ENCODE data around the gene AHNAK.

The AHNAK gene

GRCh38 chr11:62532096-62532495, 14.5 kb downstream of the AHNAK start:
- H3K9me3 ChIP-seq (ENCODE audit: control insufficient read depth in 2 of 2, low read length in 2 of 2), result no peaks in the 10 kb centered on the region
- no peak overlapping the region for H3K4me3 ChIP-seq (ENCODE audit: low read length in 2 of 2)
- H3K9ac ChIP-seq (ENCODE audit: low read depth in 1 of 2, low read length in 2 of 2), result no peak overlapping the region
- H3K36me3 ChIP-seq (ENCODE audit: control insufficient read depth in 2 of 2, insufficient read depth in 2 of 2, low read length in 2 of 2), result peaks cover 76 to 85% of the 10 kb centered on the region in 2 donors
- no peaks in the 10 kb centered on the region for H3K27me3 ChIP-seq (ENCODE audit: control insufficient read depth in 2 of 2, insufficient read depth in 2 of 2, low read length in 2 of 2)
- H3K27ac ChIP-seq (ENCODE audit: low read depth in 2 of 2, low read length in 2 of 2), result no peak overlapping the region
- H3K4me1 ChIP-seq (ENCODE audit: control insufficient read depth in 2 of 2, insufficient read depth in 2 of 2, low read length in 2 of 2), result no peaks in the 10 kb centered on the region

GRCh38 chr11:62516736-62517371, 29.8 kb downstream of the AHNAK start:
- Histone ChIP-seq H3K36me3 (ENCODE audit: control insufficient read depth in 2 of 2, insufficient read depth in 2 of 2, low read length in 2 of 2) (peaks cover 64 to 65% of the 10 kb centered on the region in 2 donors), H3K9me3 (ENCODE audit: control insufficient read depth in 2 of 2, low read length in 2 of 2) (no peaks in the 10 kb centered on the region), H3K4me1 (ENCODE audit: control insufficient read depth in 2 of 2, insufficient read depth in 2 of 2, low read length in 2 of 2) (no peaks in the 10 kb centered on the region), H3K9ac (ENCODE audit: low read depth in 1 of 2, low read length in 2 of 2) (no peak overlapping the region), H3K4me3 (ENCODE audit: low read length in 2 of 2) (no peak overlapping the region), H3K27me3 (ENCODE audit: control insufficient read depth in 2 of 2, insufficient read depth in 2 of 2, low read length in 2 of 2) (no peaks in the 10 kb centered on the region), H3K27ac (ENCODE audit: low read depth in 2 of 2, low read length in 2 of 2) (no peak overlapping the region)

GRCh38 chr11:62514151-62514550, 32.5 kb downstream of the AHNAK start:
- Histone ChIP-seq H3K4me1 (ENCODE audit: control insufficient read depth in 2 of 2, insufficient read depth in 2 of 2, low read length in 2 of 2) (peaks cover 3 to 5% of the 10 kb centered on the region in 2 donors), H3K27me3 (ENCODE audit: control insufficient read depth in 2 of 2, insufficient read depth in 2 of 2, low read length in 2 of 2) (no peaks in the 10 kb centered on the region), H3K27ac (ENCODE audit: low read depth in 2 of 2, low read length in 2 of 2) (no peak overlapping the region), H3K36me3 (ENCODE audit: control insufficient read depth in 2 of 2, insufficient read depth in 2 of 2, low read length in 2 of 2) (peaks cover 40 to 46% of the 10 kb centered on the region in 2 donors), H3K9me3 (ENCODE audit: control insufficient read depth in 2 of 2, low read length in 2 of 2) (no peaks in the 10 kb centered on the region), H3K9ac (ENCODE audit: low read depth in 1 of 2, low read length in 2 of 2) (no peak overlapping the region), H3K4me3 (ENCODE audit: low read length in 2 of 2) (no peak overlapping the region)

GRCh38 chr11:62513626-62514025, 33.0 kb downstream of the AHNAK start:
- Histone ChIP-seq H3K27ac (ENCODE audit: low read depth in 2 of 2, low read length in 2 of 2) (no peak overlapping the region), H3K9ac (ENCODE audit: low read depth in 1 of 2, low read length in 2 of 2) (no peak overlapping the region), H3K36me3 (ENCODE audit: control insufficient read depth in 2 of 2, insufficient read depth in 2 of 2, low read length in 2 of 2) (peaks cover 34 to 41% of the 10 kb centered on the region in 2 donors), H3K4me3 (ENCODE audit: low read length in 2 of 2) (no peak overlapping the region), H3K27me3 (ENCODE audit: control insufficient read depth in 2 of 2, insufficient read depth in 2 of 2, low read length in 2 of 2) (no peaks in the 10 kb centered on the region), H3K9me3 (ENCODE audit: control insufficient read depth in 2 of 2, low read length in 2 of 2) (no peaks in the 10 kb centered on the region), H3K4me1 (ENCODE audit: control insufficient read depth in 2 of 2, insufficient read depth in 2 of 2, low read length in 2 of 2) (peaks cover 7 to 9% of the 10 kb centered on the region in 2 donors)

- no peak overlapping the region for H3K9ac ChIP-seq (ENCODE audit: low read depth in 1 of 2, low read length in 2 of 2)
- H3K4me3 ChIP-seq (ENCODE audit: low read length in 2 of 2), result no peak overlapping the region
- H3K4me1 ChIP-seq (ENCODE audit: control insufficient read depth in 2 of 2, insufficient read depth in 2 of 2, low read length in 2 of 2), result peaks cover 12 to 16% of the 10 kb centered on the region in 2 donors
- no peaks in the 10 kb centered on the region for H3K9me3 ChIP-seq (ENCODE audit: control insufficient read depth in 2 of 2, low read length in 2 of 2)
- no peak overlapping the region for H3K27ac ChIP-seq (ENCODE audit: low read depth in 2 of 2, low read length in 2 of 2)
- peaks cover 28 to 34% of the 10 kb centered on the region in 2 donors for H3K36me3 ChIP-seq (ENCODE audit: control insufficient read depth in 2 of 2, insufficient read depth in 2 of 2, low read length in 2 of 2)
- H3K27me3 ChIP-seq (ENCODE audit: control insufficient read depth in 2 of 2, insufficient read depth in 2 of 2, low read length in 2 of 2), result no peaks in the 10 kb centered on the region
These were observed 33.6 kb downstream of the AHNAK start for GRCh38 chr11:62512961-62513360.

- Histone ChIP-seq H3K27ac (ENCODE audit: low read depth in 2 of 2, low read length in 2 of 2) (peak overlapping the region; percentile 77 to 82), H3K9ac (ENCODE audit: low read depth in 1 of 2, low read length in 2 of 2) (peak overlapping the region; percentile 60 to 70), H3K9me3 (ENCODE audit: control insufficient read depth in 2 of 2, low read length in 2 of 2) (no peaks in the 10 kb centered on the region), H3K27me3 (ENCODE audit: control insufficient read depth in 2 of 2, insufficient read depth in 2 of 2, low read length in 2 of 2) (no peaks in the 10 kb centered on the region), H3K36me3 (ENCODE audit: control insufficient read depth in 2 of 2, insufficient read depth in 2 of 2, low read length in 2 of 2) (peaks cover 0 to 1% of the 10 kb centered on the region in 2 donors), H3K4me3 (ENCODE audit: low read length in 2 of 2) (peak overlapping the region; percentile 30 to 67), H3K4me1 (ENCODE audit: control insufficient read depth in 2 of 2, insufficient read depth in 2 of 2, low read length in 2 of 2) (peaks cover 29 to 43% of the 10 kb centered on the region in 2 donors)
These were observed 38.1 kb downstream of the AHNAK start for GRCh38 chr11:62508336-62509058.

- Histone ChIP-seq H3K27me3 (ENCODE audit: control insufficient read depth in 2 of 2, insufficient read depth in 2 of 2, low read length in 2 of 2) (no peaks in the 10 kb centered on the region), H3K36me3 (ENCODE audit: control insufficient read depth in 2 of 2, insufficient read depth in 2 of 2, low read length in 2 of 2) (no peaks in the 10 kb centered on the region), H3K4me3 (ENCODE audit: low read length in 2 of 2) (no peak overlapping the region), H3K27ac (ENCODE audit: low read depth in 2 of 2, low read length in 2 of 2) (peak overlapping the region; percentile 37 to 38), H3K9ac (ENCODE audit: low read depth in 1 of 2, low read length in 2 of 2) (peak overlapping the region in 1 of 2 donors; percentile 9), H3K9me3 (ENCODE audit: control insufficient read depth in 2 of 2, low read length in 2 of 2) (no peaks in the 10 kb centered on the region), H3K4me1 (ENCODE audit: control insufficient read depth in 2 of 2, insufficient read depth in 2 of 2, low read length in 2 of 2) (peaks cover 29 to 52% of the 10 kb centered on the region in 2 donors)
These were observed 39.5 kb downstream of the AHNAK start for GRCh38 chr11:62507125-62507422.

- Histone ChIP-seq H3K4me1 (ENCODE audit: control insufficient read depth in 2 of 2, insufficient read depth in 2 of 2, low read length in 2 of 2) (peaks cover 29 to 55% of the 10 kb centered on the region in 2 donors), H3K27me3 (ENCODE audit: control insufficient read depth in 2 of 2, insufficient read depth in 2 of 2, low read length in 2 of 2) (no peaks in the 10 kb centered on the region), H3K36me3 (ENCODE audit: control insufficient read depth in 2 of 2, insufficient read depth in 2 of 2, low read length in 2 of 2) (no peaks in the 10 kb centered on the region), H3K4me3 (ENCODE audit: low read length in 2 of 2) (no peak overlapping the region), H3K9ac (ENCODE audit: low read depth in 1 of 2, low read length in 2 of 2) (peak overlapping the region in 1 of 2 donors; percentile 9), H3K9me3 (ENCODE audit: control insufficient read depth in 2 of 2, low read length in 2 of 2) (no peaks in the 10 kb centered on the region), H3K27ac (ENCODE audit: low read depth in 2 of 2, low read length in 2 of 2) (peak overlapping the region; percentile 37 to 38)
These were observed 40.0 kb downstream of the AHNAK start for GRCh38 chr11:62506413-62507124.

- H3K4me1 ChIP-seq (ENCODE audit: control insufficient read depth in 2 of 2, insufficient read depth in 2 of 2, low read length in 2 of 2), result peaks cover 29 to 57% of the 10 kb centered on the region in 2 donors
- H3K4me3 ChIP-seq (ENCODE audit: low read length in 2 of 2), result peak overlapping the region; percentile 16 to 56
- peak overlapping the region; percentile 71 to 83 for H3K27ac ChIP-seq (ENCODE audit: low read depth in 2 of 2, low read length in 2 of 2)
- H3K27me3 ChIP-seq (ENCODE audit: control insufficient read depth in 2 of 2, insufficient read depth in 2 of 2, low read length in 2 of 2), result no peaks in the 10 kb centered on the region
- H3K9me3 ChIP-seq (ENCODE audit: control insufficient read depth in 2 of 2, low read length in 2 of 2), result no peaks in the 10 kb centered on the region
- H3K9ac ChIP-seq (ENCODE audit: low read depth in 1 of 2, low read length in 2 of 2), result peak overlapping the region in 1 of 2 donors; percentile 61
- H3K36me3 ChIP-seq (ENCODE audit: control insufficient read depth in 2 of 2, insufficient read depth in 2 of 2, low read length in 2 of 2), result no peaks in the 10 kb centered on the region
These were observed 41.0 kb downstream of the AHNAK start for GRCh38 chr11:62505440-62506091.

- Histone ChIP-seq H3K27ac (ENCODE audit: low read depth in 2 of 2, low read length in 2 of 2) (peak overlapping the region; percentile 71 to 83), H3K9ac (ENCODE audit: low read depth in 1 of 2, low read length in 2 of 2) (peak overlapping the region; percentile 8 to 61), H3K4me3 (ENCODE audit: low read length in 2 of 2) (peak overlapping the region; percentile 16 to 56), H3K27me3 (ENCODE audit: control insufficient read depth in 2 of 2, insufficient read depth in 2 of 2, low read length in 2 of 2) (no peaks in the 10 kb centered on the region), H3K4me1 (ENCODE audit: control insufficient read depth in 2 of 2, insufficient read depth in 2 of 2, low read length in 2 of 2) (peaks cover 33 to 62% of the 10 kb centered on the region in 2 donors), H3K36me3 (ENCODE audit: control insufficient read depth in 2 of 2, insufficient read depth in 2 of 2, low read length in 2 of 2) (no peaks in the 10 kb centered on the region), H3K9me3 (ENCODE audit: control insufficient read depth in 2 of 2, low read length in 2 of 2) (no peaks in the 10 kb centered on the region)
These were observed 41.6 kb downstream of the AHNAK start for GRCh38 chr11:62505059-62505439.

Measured in mucosa of rectum (tissue), 2 donors.